NCI-H1105 (cell line): ENCODE results near the gene HLTF.
"Not testable (repeated sequence)": the region's sequence is repeated elsewhere in the genome, so short reads cannot be mapped to it uniquely, and the experiment has no call there.

ENCODE experiments used
- DNase-seq: peaks from one replicate; lab custom pipeline; 2025; lab: John Stamatoyannopoulos, UW

The HLTF gene

GRCh38 chr3:149086232-149086988 is at the start of gene HLTF:
Gene HLTF, minus strand, starts transcription at chr3:149086533. Its CDS starts 197 bp downstream, at chr3:149086336.
- peak; percentile 99 for DNase-seq

DNA sequence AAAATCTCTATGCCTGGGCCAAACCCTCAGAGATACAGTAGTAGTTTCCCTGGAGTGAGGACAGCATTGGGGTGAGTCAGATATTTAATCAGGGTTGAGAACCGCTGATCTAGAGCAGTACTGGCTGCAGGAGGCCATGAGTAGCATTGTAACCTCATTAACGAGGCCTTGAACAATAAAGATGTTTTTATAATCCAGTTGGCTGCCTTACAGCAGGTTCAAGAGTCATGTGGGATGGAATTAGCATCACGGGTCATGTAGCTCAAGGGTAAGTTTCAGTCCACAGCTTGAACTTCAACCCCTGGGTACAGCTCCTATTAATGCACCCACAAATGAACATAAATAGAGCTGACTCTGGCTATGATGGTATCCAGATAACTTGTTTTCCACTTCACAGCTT is 48.2 kb upstream of the HLTF start:
- no peak for DNase-seq

DNA sequence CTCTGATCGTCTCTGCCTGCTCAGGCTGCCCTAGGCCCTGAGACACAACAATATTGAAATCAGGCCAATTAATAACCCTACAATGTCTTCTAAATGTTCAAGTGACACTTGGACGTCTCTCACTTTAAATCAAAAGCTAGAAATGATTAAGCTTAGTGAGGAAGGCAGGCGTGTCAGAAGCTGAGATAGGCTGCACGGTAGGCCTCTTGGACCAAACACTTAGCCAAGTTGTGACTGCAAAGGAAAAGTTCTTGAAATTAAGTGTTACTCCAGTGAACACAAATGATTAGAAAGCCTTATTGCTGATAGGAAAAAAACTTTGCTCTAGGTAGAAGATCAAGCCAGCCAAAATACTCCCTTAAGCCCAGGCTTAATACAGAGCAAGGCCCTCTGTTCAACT is 45.3 kb upstream of the HLTF start:
- no peak for DNase-seq

- peak; percentile 95 for DNase-seq
Observed at GRCh38 chr3:149129326-149130205, 43.2 kb upstream of the HLTF start, which contains the start of gene HPS3. Gene HPS3, plus strand, starts transcription at chr3:149129638. Its CDS starts 86 bp downstream, at chr3:149129724.

DNA sequence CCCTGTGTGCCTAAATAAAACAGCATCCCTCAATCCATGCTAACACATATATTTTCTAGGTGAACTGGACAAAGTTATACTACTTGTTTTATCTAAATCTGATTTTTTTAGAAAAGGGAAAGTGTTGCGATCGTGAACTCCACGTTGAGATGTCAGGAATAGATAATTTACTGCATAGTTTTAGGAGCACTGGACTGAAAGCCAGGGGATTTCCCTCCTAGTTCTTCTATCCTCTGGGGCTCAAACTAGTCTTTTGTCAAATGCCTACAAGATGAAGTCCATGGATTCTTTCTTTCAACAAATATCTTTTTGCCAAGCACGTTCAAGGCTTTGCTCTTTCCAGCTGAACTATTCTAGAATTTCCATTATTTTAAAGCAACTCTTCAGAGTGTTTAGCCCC is 42.5 kb upstream of the HLTF start:
- DNase-seq: no peak

DNA sequence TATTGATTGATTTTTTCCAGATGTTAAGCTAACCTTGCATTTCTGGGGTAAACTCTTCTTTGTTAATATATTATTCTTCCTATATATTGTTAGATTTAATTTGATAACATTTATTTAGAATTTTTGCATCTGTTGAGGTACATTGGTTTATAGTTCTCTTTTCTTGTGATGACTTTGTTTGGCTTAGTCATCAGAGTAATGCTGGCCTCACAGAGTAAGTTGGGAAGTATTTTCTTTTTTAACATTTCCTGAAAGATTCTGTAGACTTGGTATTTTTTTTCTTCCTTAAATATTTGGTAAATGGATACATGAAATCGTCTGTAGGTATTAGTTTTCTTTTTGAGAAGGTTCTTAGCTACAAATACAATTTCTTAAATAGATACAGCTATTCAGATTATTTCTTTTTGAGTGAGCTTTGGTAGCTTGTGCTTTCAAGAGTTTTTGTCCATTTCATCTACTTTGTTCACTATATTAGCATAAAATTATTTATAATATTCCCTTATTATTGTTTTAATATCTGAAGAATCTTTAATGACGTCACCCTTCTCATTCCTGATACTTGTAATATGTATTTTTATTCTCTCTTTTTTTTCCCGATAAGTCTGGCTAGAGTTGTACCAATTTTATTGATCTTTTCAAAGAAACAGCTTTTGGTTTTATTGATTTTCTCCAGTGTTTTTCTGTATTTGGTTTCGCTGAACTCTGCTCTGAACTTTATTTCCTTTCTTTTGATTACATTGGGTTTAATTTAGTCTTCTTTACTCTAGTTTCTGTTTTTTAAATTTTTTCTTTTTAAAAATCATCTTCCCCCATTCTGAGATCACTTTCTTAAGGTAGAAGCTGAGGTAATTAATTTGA is 36.6 kb upstream of the HLTF start:
- no peak for DNase-seq

DNA sequence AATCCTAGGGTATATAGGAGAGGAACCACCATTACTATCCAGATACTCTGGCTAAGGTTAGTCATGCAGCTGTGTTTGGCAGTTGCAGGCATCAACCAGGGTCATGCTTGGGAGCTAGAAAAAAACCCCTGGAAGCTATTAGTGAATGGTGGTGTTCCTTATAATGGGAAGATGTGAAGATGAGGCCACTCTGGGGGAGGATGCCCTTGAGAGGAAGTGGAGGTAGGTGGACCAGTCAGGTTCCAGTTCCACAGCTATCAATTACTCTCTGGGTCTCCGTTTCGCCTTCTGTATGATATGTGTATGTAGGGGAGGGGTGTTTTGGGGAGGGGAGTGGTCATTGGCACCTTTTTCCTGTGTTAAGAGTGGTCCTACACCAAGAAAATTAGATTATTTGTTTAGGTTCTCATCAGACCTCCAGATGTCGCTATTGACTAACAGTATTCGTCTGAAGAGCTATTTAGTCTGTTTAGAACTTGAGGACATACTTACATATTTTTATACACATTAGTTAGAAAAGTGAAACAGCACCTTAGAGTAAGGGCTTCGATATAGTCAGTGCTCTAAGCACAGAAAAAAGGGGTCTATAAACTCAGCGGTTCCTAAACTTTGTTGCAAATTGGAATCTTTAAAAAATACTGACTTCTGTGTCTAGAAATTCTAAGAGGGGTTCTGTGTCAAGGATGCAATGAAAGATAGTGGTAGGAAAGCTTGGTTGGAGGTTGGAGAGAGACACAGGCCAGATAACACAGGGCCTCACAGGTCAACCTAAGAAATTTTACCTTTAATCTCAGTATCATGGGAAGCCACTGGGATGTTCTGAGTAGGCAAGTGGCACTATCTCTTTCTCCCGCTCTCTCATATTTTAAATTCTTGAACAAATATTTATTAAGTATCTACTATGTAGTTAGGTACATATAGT is 34.0 kb upstream of the HLTF start:
- peak; percentile 65 for DNase-seq

GRCh38 chr3:149119466-149119865 is 33.1 kb upstream of the HLTF start:
- DNase-seq: no peak

GRCh38 chr3:149118724-149119123 is 32.4 kb upstream of the HLTF start:
- no peak for DNase-seq

DNA sequence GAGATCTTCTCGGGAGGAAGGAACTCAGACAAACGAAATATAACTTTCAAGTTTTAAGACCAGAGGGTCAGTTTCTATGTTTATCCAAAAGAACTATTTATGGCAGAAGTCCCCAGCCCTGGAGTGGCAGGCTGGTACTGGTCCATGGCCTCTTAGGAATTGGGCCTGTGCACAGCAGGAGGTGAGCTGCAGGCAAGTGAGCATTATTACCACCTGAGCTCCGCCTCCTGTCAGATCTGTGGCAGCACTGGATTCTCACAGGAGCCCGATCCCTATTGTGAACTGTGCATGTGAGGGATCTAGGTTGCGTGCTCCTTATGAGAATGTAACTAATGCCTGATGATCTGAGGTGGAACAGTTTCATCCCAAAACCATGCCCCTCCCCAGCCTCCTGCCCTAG is 28.8 kb upstream of the HLTF start:
- no peak for DNase-seq

GRCh38 chr3:149114458-149114857 is 28.1 kb upstream of the HLTF start:
- DNase-seq: no peak

DNA sequence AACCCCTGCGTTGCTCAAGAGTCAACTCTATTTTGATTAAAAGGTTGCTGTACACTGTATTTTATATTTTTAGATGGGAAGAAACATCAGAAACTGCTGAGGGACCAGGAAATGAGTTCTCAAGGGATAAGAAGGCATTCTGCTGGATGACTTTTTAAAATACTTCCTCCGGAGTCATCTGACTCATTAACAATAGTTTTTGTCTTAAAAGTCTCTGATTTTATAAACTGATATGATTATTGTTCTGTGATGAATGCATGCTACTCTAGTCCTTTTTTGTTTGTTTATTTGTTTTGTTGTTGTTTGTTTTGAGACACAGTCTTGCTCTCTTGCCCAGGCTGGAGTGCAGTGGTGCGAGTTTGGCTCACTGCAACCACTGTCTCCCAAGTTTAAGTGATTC is 18.2 kb upstream of the HLTF start:
- DNase-seq: no peak

GRCh38 chr3:149101641-149102040 is 15.3 kb upstream of the HLTF start:
- DNase-seq: no peak

GRCh38 chr3:149101154-149101553 is 14.8 kb upstream of the HLTF start:
- DNase-seq: no peak

DNA sequence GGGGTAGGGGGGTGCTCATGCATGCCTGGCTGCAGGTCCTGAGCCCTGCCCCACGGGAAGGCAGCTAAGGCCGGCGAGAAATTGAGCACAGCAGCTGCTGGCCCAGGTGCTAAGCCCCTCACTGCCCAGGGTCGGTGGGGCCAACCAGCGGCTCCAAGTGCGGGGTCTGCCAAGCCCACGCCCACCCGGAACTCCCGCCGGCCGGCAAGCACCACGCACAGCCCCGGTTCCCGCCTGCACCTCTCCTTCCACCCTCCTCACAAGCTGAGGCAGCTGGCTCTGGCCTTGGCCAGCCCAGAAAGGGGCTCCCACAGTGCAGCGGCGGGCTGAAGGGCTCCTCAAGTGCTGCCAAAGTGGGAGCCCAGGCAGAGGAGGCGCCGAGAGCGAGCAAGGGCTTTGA is 11.7 kb upstream of the HLTF start:
- not testable (repeated sequence) for DNase-seq

DNA sequence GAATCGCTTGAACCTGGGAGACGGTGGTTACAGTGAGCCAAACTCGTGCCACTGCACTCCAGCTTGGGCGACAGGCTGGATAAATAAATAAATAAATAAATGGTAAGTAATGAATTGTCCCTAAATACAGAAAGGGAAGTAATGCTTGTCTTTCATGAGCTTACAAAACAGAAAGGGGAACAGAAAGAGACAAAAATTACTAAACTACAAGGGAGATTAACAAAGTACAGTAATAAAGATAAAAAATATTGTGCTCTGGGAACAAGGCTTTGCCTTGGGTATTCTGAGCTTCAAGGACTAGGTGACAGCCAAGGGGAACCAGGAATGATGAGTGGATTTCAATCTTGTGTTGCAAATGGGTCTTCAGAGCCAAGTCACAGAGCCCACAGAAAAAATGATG is 9.2 kb upstream of the HLTF start:
- DNase-seq: no peak

DNA sequence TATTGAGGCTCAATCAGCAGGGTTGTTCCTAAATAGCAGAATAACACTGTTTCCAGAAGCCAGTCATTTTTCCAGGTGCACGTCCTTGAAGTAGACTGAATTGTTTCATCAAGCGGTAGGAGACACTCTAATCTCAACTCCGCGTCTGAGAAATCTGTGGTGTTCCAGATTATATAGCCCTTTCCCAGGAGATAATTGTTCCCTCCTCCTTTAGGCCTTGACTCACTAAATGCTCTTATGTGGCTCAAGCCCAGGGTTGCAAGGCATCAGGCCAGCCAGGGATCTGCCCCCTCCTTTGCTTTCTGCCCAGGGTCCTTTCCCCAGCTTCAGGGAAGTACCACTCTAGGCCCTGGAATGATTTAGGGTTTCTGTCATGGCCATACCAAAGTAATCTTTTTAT is 5.7 kb upstream of the HLTF start:
- no peak for DNase-seq

DNA sequence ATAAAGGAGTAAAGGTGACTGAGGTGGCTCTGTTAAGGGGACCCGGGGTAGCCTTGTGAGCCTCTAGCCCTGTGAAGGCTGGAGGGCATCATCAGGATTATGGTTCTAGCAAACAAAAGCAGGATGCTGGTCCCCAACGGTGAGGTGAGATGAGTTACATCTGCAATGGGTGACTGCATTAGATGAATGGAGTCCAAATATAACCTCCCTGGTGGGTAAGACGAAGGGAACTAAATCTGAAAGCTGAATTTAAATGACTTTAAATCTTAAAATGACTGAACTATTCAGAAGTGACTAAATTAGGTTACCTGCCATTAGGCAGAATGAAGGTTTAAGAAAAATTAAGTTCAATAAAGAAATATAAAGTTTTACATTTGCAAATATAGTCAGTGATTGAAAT is 4.6 kb upstream of the HLTF start:
- DNase-seq: no peak

DNA sequence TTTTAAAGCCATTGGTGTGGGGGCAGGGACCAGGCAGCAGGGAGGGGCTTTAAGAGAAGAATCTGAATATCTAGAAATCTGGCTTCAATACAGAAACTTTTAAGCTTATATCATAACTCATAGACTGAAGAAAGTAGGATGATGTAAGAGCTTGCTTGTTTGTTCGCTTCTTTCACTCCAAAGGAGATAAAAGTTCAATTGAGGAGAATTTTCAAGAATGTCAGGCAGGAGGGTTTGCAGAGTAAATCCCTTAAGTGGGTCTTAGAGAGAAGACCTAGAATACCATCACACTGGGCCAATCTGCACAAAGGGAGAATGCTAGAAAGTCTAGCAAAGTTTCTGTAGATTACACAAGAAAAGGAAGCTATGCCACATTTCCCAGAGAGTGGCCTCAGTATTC is 4.1 kb upstream of the HLTF start:
- DNase-seq: no peak

DNA sequence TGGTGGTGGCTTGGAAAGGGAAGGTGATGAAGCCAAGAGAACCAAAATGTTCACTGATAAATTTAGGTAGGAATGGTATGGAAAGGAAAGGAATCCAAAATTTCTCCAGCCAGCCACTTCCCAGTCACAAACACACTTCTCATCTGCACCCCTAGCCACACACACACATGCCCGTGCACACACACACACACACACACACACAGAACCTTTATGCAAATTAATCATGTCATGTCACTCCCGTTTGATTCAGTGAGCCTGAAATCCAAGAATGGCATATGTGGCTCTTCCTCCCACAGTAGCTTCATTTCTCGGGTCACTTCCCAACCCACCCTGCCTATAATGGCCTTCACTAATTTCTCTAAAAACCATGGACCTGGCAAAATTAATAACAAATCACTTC is 3.1 kb upstream of the HLTF start:
- DNase-seq: no peak

DNA sequence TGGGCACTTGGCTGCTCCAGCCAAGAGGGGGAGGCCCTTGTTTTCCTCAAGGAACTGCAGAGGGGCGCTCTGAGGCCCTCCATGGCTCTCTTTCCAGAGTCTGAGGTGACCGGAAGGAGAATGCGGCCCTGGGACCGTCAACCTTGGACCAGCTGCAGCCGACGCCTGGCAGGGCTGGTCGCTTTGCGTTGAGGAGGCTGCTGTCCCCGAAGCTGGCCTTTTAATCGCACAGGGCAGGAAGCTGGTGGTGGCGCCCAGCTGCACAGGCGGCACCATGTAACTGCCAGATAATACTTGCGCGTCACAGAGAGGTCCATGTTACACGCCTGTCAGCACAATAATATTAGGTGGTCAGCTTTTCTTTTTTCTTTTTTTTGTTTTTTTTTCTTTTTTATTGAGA is 875 bp upstream of the HLTF start:
- DNase-seq: no peak
